Stimulated activated CD8-positive, alpha-beta memory T cell treated with anti-CD3 and anti-CD28 coated beads, Interleukin-15, amount 100 ng/mL, for 4 hours (primary cell): ENCODE measurements around the gene PCSK6.

Source experiments
- DNase-seq, 2 donors: peaks; one replicate each; pipeline ENCODE4 v3.0.0-alpha.2; 2020; ENCODE audit warnings: low read depth in 2 of 2

The PCSK6 gene

GRCh38 chr15:101327147-101327740 is 162.3 kb downstream of the PCSK6 start:
- no peak for DNase-seq

- no peak for DNase-seq
These were observed 162.9 kb downstream of the PCSK6 start for GRCh38 chr15:101326462-101327146.

- DNase-seq: no peak
These were observed 163.5 kb downstream of the PCSK6 start for GRCh38 chr15:101326026-101326315.

- DNase-seq: no peak
These were observed 164.1 kb downstream of the PCSK6 start for GRCh38 chr15:101325263-101326025.

GRCh38 chr15:101324524-101325177 is 164.9 kb downstream of the PCSK6 start:
- no peak for DNase-seq

GRCh38 chr15:101323793-101324523 is 165.5 kb downstream of the PCSK6 start:
- DNase-seq: no peak

- no peak for DNase-seq
These were observed 166.5 kb downstream of the PCSK6 start for GRCh38 chr15:101322854-101323477.

GRCh38 chr15:101322016-101322695 is 167.4 kb downstream of the PCSK6 start:
- DNase-seq: no peak

- peak; percentile 28 for DNase-seq
These were observed 168.9 kb downstream of the PCSK6 start for GRCh38 chr15:101320501-101321052.

- no peak for DNase-seq
These were observed 170.7 kb downstream of the PCSK6 start for GRCh38 chr15:101318839-101319238.

- no peak for DNase-seq
These were observed 171.2 kb downstream of the PCSK6 start for GRCh38 chr15:101318147-101318819.

- no peak for DNase-seq
These were observed 172.1 kb downstream of the PCSK6 start for GRCh38 chr15:101317336-101317872.

- DNase-seq: no peak
These were observed 173.0 kb downstream of the PCSK6 start for GRCh38 chr15:101316529-101316928.

- no peak for DNase-seq
These were observed 173.8 kb downstream of the PCSK6 start for GRCh38 chr15:101315736-101316135.

GRCh38 chr15:101314336-101315125 is 175.0 kb downstream of the PCSK6 start:
- no peak for DNase-seq

- no peak for DNase-seq
These were observed 176.3 kb downstream of the PCSK6 start for GRCh38 chr15:101313041-101313761.

- DNase-seq: no peak
These were observed 179.0 kb downstream of the PCSK6 start for GRCh38 chr15:101310508-101310907.

- DNase-seq: no peak
These were observed 179.4 kb downstream of the PCSK6 start for GRCh38 chr15:101310161-101310480.
